ENCODE results near the gene MYO1D. TPM values are rescaled to one million over a fixed set of nuclear protein-coding genes. Genes with fewer than 3 reads are reported as not detected.

Gene MYO1D
- total RNA-seq, 8 experiments from 2014 or later = 1.6 to 9.8 (median 5.6) TPM

DNA sequence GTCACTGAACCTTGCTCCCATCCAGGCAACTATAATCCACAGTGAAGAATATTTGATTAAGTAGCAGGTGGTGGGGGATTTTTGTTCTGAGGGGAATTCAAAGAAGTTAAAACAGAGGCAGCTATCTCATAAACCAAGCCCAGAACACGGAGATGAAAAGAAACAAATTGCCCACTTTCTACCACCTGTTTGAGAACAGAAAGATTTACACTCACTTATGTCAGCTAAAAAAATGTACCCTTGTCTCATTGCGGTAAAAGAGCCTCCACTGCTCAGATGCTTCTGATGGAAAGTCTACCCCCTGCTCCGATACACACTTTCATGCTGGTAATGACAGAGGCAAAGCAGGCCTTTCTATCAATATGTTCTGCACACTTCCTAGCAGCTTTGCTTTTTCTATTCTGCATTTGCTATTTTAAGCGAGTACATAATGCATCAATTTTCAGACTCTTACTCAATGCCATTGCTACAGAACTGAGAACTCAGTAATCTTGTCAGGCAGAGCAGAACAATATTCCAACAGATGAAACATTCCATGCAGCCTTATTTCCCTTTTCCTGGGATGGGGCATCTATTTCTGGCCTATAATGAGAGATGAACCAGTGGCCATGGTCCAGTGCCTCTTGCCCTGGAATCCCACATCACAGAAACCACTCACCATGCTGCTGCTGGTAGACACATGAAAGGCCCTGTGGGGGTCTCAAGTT lies 361.1 kb downstream of the MYO1D start:
- WGBS, 10 experiments = 17 to 100% (median 79%) methylated on average over 1 to 4 of the region's 4 CpGs; no CpG with 5 or more reads in 1 of the 10 experiments
- H3K4me1 ChIP-seq (replicated peaks in 1 of 2) = peaks cover 48 to 54% of the 10 kb centered on the region in 2 donors
- in situ Hi-C loops (cut with MboI; ENCODE audit: low pct_unique_long_range_greater_than_20kb in 2 of 9, low sequenced_read_pairs in 9 of 9, unreplicated experiment in 9 of 9) = no loop called here
- H3K27ac ChIP-seq = no peak overlapping the region
- H3K4me3 ChIP-seq = no peak overlapping the region
- ATAC-seq (replicated peaks in 6 of 8) = no peak

DNA sequence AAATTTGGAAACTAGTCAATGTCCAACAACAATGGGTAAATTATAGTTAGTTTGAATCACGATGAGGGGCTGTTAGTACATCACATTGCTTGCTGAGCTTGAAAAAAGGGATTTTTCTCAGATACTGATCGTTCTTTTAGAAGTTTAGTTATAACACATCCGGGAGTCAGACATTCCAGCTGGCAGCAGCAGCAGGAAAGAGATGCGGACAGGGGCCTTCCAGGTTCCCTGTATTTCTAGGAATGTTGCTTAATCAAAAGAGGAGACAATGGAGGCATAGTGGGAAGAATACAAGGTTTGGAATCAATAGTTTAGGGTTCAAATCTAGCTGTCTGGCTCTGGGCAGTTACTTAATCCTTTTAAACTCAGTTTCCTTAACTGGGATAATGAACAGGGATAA lies 362.3 kb downstream of the MYO1D start:
- in situ Hi-C loops (cut with MboI; ENCODE audit: low pct_unique_long_range_greater_than_20kb in 2 of 9, low sequenced_read_pairs in 9 of 9, unreplicated experiment in 9 of 9) = no loop called here
- Histone ChIP-seq H3K27ac (no peak overlapping the region), H3K4me3 (no peak overlapping the region), H3K4me1 (replicated peaks in 1 of 2) (peaks cover 36 to 41% of the 10 kb centered on the region in 2 donors)
- no peak for ATAC-seq (replicated peaks in 6 of 8)
- WGBS, 10 experiments = 64 to 100% (median 84%) methylated on average over 1 to 4 of the region's 4 CpGs

DNA sequence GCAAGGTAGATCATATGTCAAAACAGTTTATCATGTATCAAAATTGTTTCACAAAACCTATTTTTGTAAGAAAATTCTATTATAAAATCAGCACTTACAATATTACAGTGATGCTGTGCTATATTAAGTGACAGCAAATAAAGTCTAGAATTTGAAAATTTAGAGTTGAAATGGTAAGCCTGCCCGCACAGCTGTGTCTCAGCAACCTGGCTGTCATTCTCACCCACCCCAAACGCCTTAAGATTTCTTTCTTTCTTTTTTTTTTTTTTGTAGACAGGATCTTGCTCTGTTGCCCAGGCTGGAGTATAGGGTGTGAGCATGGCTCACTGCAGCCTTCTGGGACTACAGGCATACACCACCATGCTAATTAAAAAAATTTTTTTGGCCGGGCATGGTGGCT lies 363.3 kb downstream of the MYO1D start:
- in situ Hi-C loops (cut with MboI; ENCODE audit: low pct_unique_long_range_greater_than_20kb in 2 of 9, low sequenced_read_pairs in 9 of 9, unreplicated experiment in 9 of 9) = no loop called here
- no peak overlapping the region for H3K27ac ChIP-seq
- peaks cover 29 to 35% of the 10 kb centered on the region in 2 donors for H3K4me1 ChIP-seq (replicated peaks in 1 of 2)
- ATAC-seq (replicated peaks in 6 of 8) = no peak
- 41 to 100% (median 73%) methylated on average over 2 to 3 of the region's 3 CpGs; no CpG with 5 or more reads in 4 of the 10 experiments for WGBS, 10 experiments
- no peak overlapping the region for H3K4me3 ChIP-seq

DNA sequence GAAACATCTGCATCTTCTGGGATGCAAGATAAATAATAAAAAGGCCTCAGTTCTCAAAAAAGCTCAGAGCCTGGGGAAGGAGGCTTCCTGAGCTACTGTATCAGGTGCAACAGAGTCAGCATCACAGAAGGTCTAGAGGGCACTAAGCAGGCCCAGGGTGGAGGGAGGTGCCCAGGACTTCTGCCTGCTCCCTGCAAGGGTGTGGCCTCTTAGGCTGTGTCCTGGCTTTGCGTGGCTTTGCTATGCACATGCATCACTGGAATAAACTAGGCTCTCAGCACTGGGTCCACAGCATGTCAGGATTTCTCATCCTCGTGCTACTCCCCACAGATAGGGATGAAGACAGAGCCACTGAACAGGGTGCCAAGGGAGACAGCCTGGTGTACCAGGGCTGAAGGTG lies 364.6 kb downstream of the MYO1D start:
- Histone ChIP-seq H3K27ac (no peak overlapping the region), H3K4me1 (replicated peaks in 1 of 2) (peaks cover 20 to 25% of the 10 kb centered on the region in 2 donors), H3K4me3 (no peak overlapping the region)
- peak in 3 of 8 experiments; percentile 80 to 98 (median 95) for ATAC-seq (replicated peaks in 6 of 8)
- WGBS, 10 experiments = 0 to 100% (median 60%) methylated on average over 1 to 2 of the region's 2 CpGs; no CpG with 5 or more reads in 3 of the 10 experiments
- in situ Hi-C loops (cut with MboI; ENCODE audit: low pct_unique_long_range_greater_than_20kb in 2 of 9, low sequenced_read_pairs in 9 of 9, unreplicated experiment in 9 of 9) = no loop called here

GRCh38 chr17:32510466-32510865 lies 366.5 kb downstream of the MYO1D start:
- in situ Hi-C loops (cut with MboI; ENCODE audit: low pct_unique_long_range_greater_than_20kb in 2 of 9, low sequenced_read_pairs in 9 of 9, unreplicated experiment in 9 of 9) = no loop called here
- 80 to 100% (median 83%) methylated on average over 1 to 6 of the region's 7 CpGs; no CpG with 5 or more reads in 5 of the 10 experiments for WGBS, 10 experiments
- no peak for ATAC-seq (replicated peaks in 6 of 8)
- Histone ChIP-seq H3K4me1 (replicated peaks in 1 of 2) (peaks cover 4 to 8% of the 10 kb centered on the region in 2 donors), H3K4me3 (no peak overlapping the region), H3K27ac (no peak overlapping the region)

GRCh38 chr17:32508926-32509325 lies 368.0 kb downstream of the MYO1D start:
- H3K27ac ChIP-seq = no peak overlapping the region
- no peak for ATAC-seq (replicated peaks in 6 of 8)
- in situ Hi-C loops (cut with MboI; ENCODE audit: low pct_unique_long_range_greater_than_20kb in 2 of 9, low sequenced_read_pairs in 9 of 9, unreplicated experiment in 9 of 9) = no loop called here
- H3K4me3 ChIP-seq = no peak overlapping the region
- 20 to 100% (median 90%) methylated on average over 1 to 5 of the region's 5 CpGs; no CpG with 5 or more reads in 3 of the 10 experiments for WGBS, 10 experiments
- H3K4me1 ChIP-seq (replicated peaks in 1 of 2) = peaks cover 13% of the 10 kb centered on the region in 2 donors

DNA sequence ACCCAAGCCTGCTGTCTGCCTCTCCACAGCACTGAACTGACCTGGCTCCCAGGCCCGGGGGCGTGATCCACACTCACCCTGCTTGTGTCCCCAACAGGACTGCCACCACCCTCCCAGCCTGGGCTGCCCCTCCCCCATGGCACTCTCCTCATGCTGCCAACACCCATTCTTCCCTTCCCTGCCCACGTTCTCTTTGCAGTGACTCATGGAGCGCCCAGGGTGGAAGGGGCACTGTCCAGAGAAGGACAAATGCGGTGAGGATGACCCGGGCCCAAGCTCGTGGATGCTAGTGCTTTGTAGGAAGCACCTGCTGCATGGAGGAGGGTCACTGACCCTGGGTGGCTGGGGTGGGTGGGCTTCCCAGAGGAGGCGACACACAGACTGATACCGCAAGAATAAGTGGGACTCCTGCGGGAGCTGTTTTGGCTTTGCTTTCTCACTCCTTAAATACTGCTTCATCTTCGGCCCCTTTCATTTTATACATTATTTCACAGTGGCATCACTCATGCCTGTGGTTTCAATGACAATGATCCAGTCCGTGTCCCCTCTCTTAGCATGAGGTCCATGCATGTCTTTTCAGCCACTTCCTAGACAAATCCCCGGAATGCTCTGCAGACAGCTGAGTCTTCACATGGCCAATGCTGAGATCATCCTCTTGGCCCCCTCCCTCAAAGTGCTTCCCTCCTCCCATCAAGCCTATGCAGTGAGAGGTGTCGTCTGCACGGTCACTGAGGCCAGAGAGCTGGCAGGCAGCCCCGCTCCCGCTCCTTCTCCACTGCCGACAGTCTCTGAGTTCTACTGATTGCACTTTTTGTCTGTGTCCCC lies 372.5 kb downstream of the MYO1D start:
- in situ Hi-C loops (cut with MboI; ENCODE audit: low pct_unique_long_range_greater_than_20kb in 2 of 9, low sequenced_read_pairs in 9 of 9, unreplicated experiment in 9 of 9) = no loop called here
- WGBS, 10 experiments = 19 to 70% (median 33%) methylated on average over 2 to 8 of the region's 18 CpGs; no CpG with 5 or more reads in 3 of the 10 experiments
- peak overlapping the region in 1 of 2 donors; percentile 25 for H3K27ac ChIP-seq
- peak in 5 of 8 experiments; percentile 92 to 95 (median 93) for ATAC-seq (replicated peaks in 6 of 8)
- peaks cover 24 to 25% of the 10 kb centered on the region in 2 donors for H3K4me1 ChIP-seq (replicated peaks in 1 of 2)
- H3K4me3 ChIP-seq = no peak overlapping the region

DNA sequence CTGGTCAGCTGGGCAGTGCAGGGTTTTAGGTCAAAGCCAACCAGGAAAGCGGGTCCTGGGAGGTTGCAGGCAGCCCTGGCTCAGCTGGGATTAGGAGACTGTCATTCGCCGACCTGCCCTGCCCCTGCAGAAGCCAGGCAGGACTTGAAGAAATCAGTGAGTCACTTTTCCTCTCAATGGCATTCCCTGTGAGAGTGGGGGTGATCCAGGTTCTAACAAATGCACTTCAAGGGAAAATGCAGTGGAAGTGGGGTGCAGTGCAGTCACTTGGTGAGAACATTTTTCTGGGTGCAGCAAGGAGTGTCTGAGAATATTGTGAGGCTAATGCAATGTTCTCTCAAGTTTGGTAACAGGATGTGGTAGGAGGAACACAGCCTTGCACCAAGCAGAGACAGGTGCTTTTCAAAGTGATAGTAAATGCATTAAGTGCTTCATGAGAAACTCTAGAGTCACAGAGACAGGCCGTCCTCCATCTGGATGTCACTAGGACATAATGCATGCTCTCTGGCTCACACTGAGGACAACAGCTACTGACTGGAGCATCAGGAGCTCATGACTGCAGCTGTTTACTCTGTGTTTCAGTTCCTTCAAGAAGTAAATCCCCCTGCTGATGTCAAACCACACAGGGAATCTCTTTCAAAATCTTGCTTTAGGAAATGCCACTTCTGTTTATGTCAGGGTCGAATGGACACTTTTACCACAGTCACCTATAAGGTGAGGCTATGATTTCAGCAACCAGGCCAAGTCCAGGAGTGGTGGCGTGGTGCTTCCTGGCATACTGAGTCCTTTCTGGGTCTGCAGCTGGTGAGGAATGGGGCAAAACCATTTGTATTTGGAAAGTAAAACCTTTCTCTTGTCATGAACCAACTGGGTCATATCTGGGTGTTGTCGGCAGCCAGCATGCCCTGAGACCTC lies 373.4 kb downstream of the MYO1D start:
- in situ Hi-C loops (cut with MboI; ENCODE audit: low pct_unique_long_range_greater_than_20kb in 2 of 9, low sequenced_read_pairs in 9 of 9, unreplicated experiment in 9 of 9) = no loop called here
- peak in 3 of 8 experiments; percentile 12 to 27 (median 26) for ATAC-seq (replicated peaks in 6 of 8)
- WGBS, 10 experiments = 53 to 100% (median 68%) methylated on average over 1 to 4 of the region's 7 CpGs; no CpG with 5 or more reads in 2 of the 10 experiments
- H3K27ac ChIP-seq = peak overlapping the region in 1 of 2 donors; percentile 16
- peaks cover 24 to 25% of the 10 kb centered on the region in 2 donors for H3K4me1 ChIP-seq (replicated peaks in 1 of 2)
- no peak overlapping the region for H3K4me3 ChIP-seq

GRCh38 chr17:32502710-32503109 lies 374.2 kb downstream of the MYO1D start:
- ATAC-seq (replicated peaks in 6 of 8) = no peak
- Histone ChIP-seq H3K27ac (peak overlapping the region in 1 of 2 donors; percentile 16), H3K4me3 (no peak overlapping the region), H3K4me1 (replicated peaks in 1 of 2) (peaks cover 24 to 25% of the 10 kb centered on the region in 2 donors)
- in situ Hi-C loops (cut with MboI; ENCODE audit: low pct_unique_long_range_greater_than_20kb in 2 of 9, low sequenced_read_pairs in 9 of 9, unreplicated experiment in 9 of 9) = no loop called here
- WGBS, 10 experiments = 20 to 81% (median 69%) methylated on average over 1 to 10 of the region's 10 CpGs; no CpG with 5 or more reads in 1 of the 10 experiments

GRCh38 chr17:32502013-32502412 lies 374.9 kb downstream of the MYO1D start:
- H3K4me1 ChIP-seq (replicated peaks in 1 of 2) = peaks cover 24 to 25% of the 10 kb centered on the region in 2 donors
- no peak for ATAC-seq (replicated peaks in 6 of 8)
- H3K4me3 ChIP-seq = no peak overlapping the region
- WGBS, 10 experiments = 87 to 100% (median 100%) methylated on average over 1 to 3 of the region's 3 CpGs; no CpG with 5 or more reads in 2 of the 10 experiments
- in situ Hi-C loops (cut with MboI; ENCODE audit: low pct_unique_long_range_greater_than_20kb in 2 of 9, low sequenced_read_pairs in 9 of 9, unreplicated experiment in 9 of 9) = no loop called here
- H3K27ac ChIP-seq = no peak overlapping the region

DNA sequence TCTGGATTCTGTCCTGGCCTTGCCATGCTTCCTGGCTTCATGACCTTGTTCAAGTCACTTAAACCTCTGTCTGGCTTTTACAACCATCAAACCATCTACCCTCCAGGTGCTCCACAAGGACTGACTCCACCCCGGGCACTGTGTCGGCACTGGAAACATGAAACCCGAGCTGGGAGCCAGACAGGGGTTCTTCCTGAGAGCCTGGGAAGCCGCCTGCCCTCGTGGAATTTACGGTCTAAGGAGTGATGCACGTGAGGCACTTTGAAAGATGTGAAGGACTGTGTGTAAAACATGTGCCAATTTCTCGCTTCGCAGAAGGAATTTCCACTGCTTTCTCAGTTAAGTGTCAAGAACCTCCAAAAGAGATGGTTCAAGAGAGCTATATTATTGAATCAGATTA lies 378.5 kb downstream of the MYO1D start:
- ATAC-seq (replicated peaks in 6 of 8) = peak in 1 of 8 experiments; percentile 55
- 50 to 100% (median 77%) methylated on average over 1 to 9 of the region's 9 CpGs; no CpG with 5 or more reads in 3 of the 10 experiments for WGBS, 10 experiments
- peaks cover 7 to 19% of the 10 kb centered on the region in 2 donors for H3K4me1 ChIP-seq (replicated peaks in 1 of 2)
- no peak overlapping the region for H3K27ac ChIP-seq
- in situ Hi-C loops (cut with MboI; ENCODE audit: low pct_unique_long_range_greater_than_20kb in 2 of 9, low sequenced_read_pairs in 9 of 9, unreplicated experiment in 9 of 9) = loop anchor here in 3 of 9 experiments (25.0 kb wide), 2 partner anchors 114 to 264 kb away; no protein-coding TSS in a partner anchor
- no peak overlapping the region for H3K4me3 ChIP-seq
